IPS DF 6.9 (cell line): ENCODE measurements around the gene CYB5R4.

Source experiments
- DNase-seq: peaks from one replicate; pipeline ENCODE4 v3.0.0-alpha.2; 2013; ENCODE audit warnings: low read depth, low spot score
- H3K27ac ChIP-seq: one replicate; pipeline ENCODE4 v1.5.1; 2013; ENCODE audit warnings: low read length, control low read depth
- H3K27me3 ChIP-seq: 2 replicates; pipeline ENCODE4 v1.6.1; 2013; ENCODE audit warnings: mild to moderate bottlenecking, low read length; ENCODE audit not compliant: control insufficient read depth, insufficient read depth
- H3K36me3 ChIP-seq: 2 replicates; pipeline ENCODE4 v1.6.1; 2013; ENCODE audit warnings: low read length; ENCODE audit not compliant: control insufficient read depth, insufficient read depth
- H3K4me1 ChIP-seq: 2 replicates; pipeline ENCODE4 v1.6.1; 2013; ENCODE audit warnings: low read length; ENCODE audit not compliant: control insufficient read depth, insufficient read depth
- H3K4me3 ChIP-seq: 2 replicates; pipeline ENCODE4 v1.5.1; 2013; ENCODE audit warnings: mild to moderate bottlenecking, low read length
- H3K9me3 ChIP-seq: 2 replicates; pipeline ENCODE4 v1.6.1; 2013; ENCODE audit warnings: low read length, inconsistent platforms; ENCODE audit not compliant: control insufficient read depth, insufficient read depth
- WGBS: extraction: QIAGEN DNeasy Blood & Tissue Kit; methylation state at CpG from one replicate; pipeline ENCODE4 v1.1.7; 2013; ENCODE audit warnings: mixed read lengths, missing lambda C conversion rate; ENCODE audit not compliant: insufficient read length, insufficient coverage; 5-methylcytosine and 5-hydroxymethylcytosine counted together

CYB5R4 gene

DNA sequence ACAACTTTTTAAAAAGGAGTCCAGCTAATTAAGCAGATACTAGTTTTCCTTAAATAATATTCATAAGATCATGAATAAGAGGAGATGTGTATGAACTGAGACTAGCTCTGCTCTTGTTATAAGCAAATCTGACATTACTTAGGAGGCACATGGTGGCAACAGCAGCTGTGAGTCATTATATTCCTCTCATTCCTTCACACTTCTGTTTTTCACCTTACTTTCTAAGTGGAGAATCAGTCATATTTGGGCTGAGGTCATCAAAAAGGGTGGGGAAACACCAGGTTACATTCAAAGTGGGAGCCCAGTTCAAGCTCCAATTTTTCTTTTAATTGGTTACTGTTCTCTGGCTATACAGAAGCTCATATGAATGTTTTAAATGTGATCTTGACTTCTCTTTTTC lies 12.3 kb upstream of the CYB5R4 start:
- H3K4me3 ChIP-seq = no peak overlapping the region
- H3K4me1 ChIP-seq = no peaks in the 10 kb centered on the region
- no peaks in the 10 kb centered on the region for H3K9me3 ChIP-seq
- H3K27me3 ChIP-seq = no peaks in the 10 kb centered on the region
- H3K36me3 ChIP-seq = no peaks in the 10 kb centered on the region
- no peak overlapping the region for H3K27ac ChIP-seq
- no peak for DNase-seq

DNA sequence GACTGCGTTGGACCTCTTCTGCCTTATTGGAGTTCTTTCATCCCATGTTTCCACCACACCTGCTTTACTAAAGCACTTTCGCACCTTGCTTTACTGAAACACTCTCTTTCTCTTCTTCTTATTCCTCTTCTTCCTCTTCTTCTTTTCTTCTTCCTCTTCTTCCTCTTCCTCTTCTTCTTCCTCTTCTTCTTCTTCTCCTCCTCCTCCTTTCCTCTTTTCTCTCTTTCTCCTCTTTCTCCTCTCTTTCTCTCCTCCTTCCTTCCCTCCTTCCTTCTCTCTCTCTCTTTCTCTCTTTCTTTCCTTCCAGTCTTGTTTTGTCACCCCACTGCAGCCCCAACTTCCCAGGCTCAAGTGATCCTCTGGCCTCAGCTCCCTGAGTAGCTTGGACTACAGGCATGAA lies 10.4 kb upstream of the CYB5R4 start:
- no peaks in the 10 kb centered on the region for H3K4me1 ChIP-seq
- no peak overlapping the region for H3K4me3 ChIP-seq
- H3K27ac ChIP-seq = no peak overlapping the region
- no peaks in the 10 kb centered on the region for H3K9me3 ChIP-seq
- peaks cover 2% of the 10 kb centered on the region; the same call in 1 of the 2 replicates for H3K27me3 ChIP-seq
- WGBS = no CpG with 5 or more reads among the region's 2 CpGs
- DNase-seq = no peak
- no peaks in the 10 kb centered on the region for H3K36me3 ChIP-seq

DNA sequence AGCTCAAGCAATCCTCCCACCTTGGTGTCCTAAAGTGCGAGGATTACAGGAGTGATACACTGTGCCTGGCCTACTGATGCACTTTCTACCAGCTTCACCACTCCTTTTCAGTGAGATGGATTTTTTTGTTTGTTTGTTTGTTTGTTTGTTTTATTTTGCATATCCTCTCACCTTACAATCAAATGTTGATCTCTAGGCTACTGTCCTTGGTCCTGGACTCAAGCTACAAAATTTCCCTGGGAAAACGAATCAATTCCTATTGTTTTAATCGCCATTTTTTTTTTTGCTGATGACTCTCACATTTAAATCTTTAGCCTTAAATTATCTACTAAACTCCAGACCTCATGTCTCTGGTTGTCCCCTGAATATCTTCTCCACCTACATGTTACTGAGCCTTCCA lies 9.9 kb upstream of the CYB5R4 start:
- Histone ChIP-seq H3K27me3 (peaks cover 5% of the 10 kb centered on the region; the same call in 1 of the 2 replicates), H3K4me3 (no peak overlapping the region), H3K9me3 (no peaks in the 10 kb centered on the region), H3K4me1 (no peaks in the 10 kb centered on the region), H3K27ac (no peak overlapping the region), H3K36me3 (no peaks in the 10 kb centered on the region)
- no CpG with 5 or more reads among the region's 3 CpGs for WGBS
- no peak for DNase-seq

DNA sequence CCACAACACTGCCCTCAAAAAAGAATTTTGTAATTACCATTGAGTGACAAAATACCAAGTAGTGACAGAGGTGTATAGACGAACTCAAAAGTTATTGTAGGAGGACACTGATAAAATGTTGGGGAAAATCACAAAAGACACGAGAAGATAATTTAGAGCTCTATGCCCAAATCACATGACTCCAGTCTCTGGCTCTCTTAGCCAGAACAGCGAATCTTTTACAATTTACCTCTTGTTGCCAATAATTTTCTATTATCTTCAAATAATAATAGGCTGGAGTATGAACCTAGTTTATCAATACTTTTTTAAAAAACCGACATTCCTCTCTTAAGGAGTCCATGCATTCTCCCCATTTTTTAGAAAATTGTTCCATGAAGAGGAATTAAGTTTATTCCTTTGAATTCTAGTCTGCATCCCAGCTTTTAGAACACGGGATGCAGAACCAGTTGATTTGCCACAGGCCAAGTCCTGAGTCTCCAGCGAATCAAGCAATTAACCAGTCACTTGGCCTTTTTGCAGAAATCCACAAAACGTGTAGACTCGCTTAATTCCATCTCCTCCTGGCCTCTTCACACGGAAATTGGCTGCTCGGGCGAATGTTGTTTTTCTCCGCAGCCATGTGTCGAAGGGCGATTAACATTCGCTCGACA lies 6.8 kb upstream of the CYB5R4 start:
- Histone ChIP-seq H3K27ac (no peak overlapping the region), H3K4me3 (peak overlapping the region; percentile 57; the same call in 1 of the 2 replicates), H3K27me3 (peaks cover 8% of the 10 kb centered on the region; the same call in 1 of the 2 replicates)

DNA sequence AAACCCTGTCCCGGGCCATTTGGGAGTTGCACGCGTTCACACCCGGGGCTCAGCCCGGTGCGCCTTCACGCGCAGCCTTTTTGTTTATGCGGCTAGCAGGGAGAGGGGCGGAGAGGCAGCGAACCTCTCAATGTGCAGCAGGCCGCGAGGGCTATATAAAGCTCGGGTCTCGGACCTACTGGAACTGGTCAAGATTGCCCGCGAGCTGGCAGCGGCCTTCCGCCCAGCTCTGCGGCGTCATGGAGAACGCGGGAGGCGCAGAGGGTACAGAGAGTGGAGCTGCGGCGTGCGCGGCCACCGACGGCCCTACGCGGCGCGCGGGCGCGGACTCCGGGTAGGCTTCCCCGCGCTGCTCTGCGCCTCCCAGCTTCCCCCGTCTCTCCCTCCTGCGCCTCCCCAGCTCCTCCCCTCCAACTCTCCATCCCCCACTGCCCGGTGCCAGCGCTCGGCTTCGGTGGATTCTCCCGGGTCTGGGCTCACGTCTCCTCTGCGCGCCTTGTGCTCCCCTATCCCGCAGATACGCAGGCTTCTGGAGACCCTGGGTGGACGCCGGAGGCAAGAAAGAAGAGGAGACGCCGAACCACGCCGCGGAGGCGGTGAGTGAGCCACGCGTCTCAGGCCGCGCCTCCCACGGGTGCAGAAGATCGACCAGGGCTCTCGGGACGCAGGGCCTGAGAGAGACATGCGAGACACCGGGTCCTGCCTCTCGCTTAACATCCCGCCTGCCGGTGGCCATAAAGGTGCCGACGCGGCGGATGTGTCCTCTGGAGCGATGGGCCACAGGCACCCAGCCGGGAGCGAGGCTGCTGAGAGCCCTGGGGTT lies 6.1 kb upstream of the CYB5R4 start, which contains the start of gene RIPPLY2:
Gene RIPPLY2 (plus strand): TSS at position 183 of the 823 bp plus-strand sequence. CDS start 57 bp downstream, at position 240.
- no peaks in the 10 kb centered on the region for H3K4me1 ChIP-seq
- DNase-seq = no peak
- no CpG with 5 or more reads among the region's 81 CpGs for WGBS
- H3K27me3 ChIP-seq = peaks cover 8% of the 10 kb centered on the region; the same call in 1 of the 2 replicates
- no peaks in the 10 kb centered on the region for H3K9me3 ChIP-seq
- H3K27ac ChIP-seq = no peak within 1 kb of the TSS
- no peaks in the 10 kb centered on the region for H3K36me3 ChIP-seq
- peak within 1 kb of the TSS; percentile 57; the same call in 1 of the 2 replicates for H3K4me3 ChIP-seq

More for the DNA sequence above, 6.8 kb upstream of the CYB5R4 start:
- no peak for DNase-seq
- Histone ChIP-seq H3K9me3 (no peaks in the 10 kb centered on the region), H3K36me3 (no peaks in the 10 kb centered on the region), H3K4me1 (no peaks in the 10 kb centered on the region)
- no CpG with 5 or more reads among the region's 16 CpGs for WGBS

DNA sequence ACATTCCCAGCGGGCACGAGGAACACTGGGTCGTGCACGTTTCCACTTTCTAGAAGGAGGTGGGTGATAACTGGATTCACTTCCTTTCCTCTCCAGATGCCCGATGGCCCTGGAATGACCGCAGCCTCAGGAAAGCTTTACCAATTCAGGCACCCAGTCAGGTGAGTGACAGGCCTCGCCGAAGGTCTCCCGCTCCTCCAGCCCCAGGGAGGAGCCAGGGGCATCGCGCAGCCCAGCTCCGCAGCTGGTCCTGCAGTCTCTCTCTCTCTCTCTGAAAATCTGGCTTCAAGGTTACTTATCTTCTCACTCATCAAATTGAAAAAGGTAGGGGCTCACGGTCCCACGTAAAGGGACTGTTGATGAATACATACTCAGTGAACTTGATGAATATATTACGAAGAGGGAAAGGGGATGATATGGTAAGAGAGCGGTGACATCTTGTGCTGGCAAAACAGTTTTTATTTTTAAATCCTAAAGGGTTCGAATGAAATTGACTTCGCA lies 5.4 kb upstream of the CYB5R4 start:
- DNase-seq = no peak

DNA sequence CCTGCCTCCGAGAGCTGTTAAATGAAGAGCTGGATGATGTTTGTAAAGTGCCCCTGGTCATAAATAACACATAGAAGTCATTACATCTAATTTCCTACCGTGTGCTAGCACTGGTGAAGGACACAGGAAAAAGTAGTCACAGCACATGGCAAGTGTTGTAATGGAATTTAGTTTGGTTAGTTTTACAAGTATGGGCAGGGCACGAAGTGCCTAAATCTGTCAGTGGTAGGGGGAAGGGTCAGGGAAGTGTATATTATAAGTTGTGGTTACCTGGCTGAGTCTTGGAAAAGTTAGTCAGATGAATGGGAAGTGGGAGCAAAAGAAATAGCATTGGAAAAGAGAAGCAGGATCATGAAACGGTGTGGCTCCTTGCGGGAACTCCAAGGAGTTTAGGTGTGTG lies 4.7 kb upstream of the CYB5R4 start:
- Histone ChIP-seq H3K36me3 (no peaks in the 10 kb centered on the region), H3K27ac (no peak overlapping the region), H3K4me1 (no peaks in the 10 kb centered on the region), H3K4me3 (no peak overlapping the region), H3K27me3 (peaks cover 8% of the 10 kb centered on the region; the same call in 1 of the 2 replicates), H3K9me3 (no peaks in the 10 kb centered on the region)
- no peak for DNase-seq
- no CpG with 5 or more reads among the region's 5 CpGs for WGBS

More for the DNA sequence above, 5.4 kb upstream of the CYB5R4 start:
- no peaks in the 10 kb centered on the region for H3K4me1 ChIP-seq
- H3K36me3 ChIP-seq = no peaks in the 10 kb centered on the region
- H3K4me3 ChIP-seq = peak overlapping the region; percentile 57; the same call in 1 of the 2 replicates
- no peaks in the 10 kb centered on the region for H3K9me3 ChIP-seq
- no peak overlapping the region for H3K27ac ChIP-seq
- no CpG with 5 or more reads among the region's 18 CpGs for WGBS
- peaks cover 8% of the 10 kb centered on the region; the same call in 1 of the 2 replicates for H3K27me3 ChIP-seq

DNA sequence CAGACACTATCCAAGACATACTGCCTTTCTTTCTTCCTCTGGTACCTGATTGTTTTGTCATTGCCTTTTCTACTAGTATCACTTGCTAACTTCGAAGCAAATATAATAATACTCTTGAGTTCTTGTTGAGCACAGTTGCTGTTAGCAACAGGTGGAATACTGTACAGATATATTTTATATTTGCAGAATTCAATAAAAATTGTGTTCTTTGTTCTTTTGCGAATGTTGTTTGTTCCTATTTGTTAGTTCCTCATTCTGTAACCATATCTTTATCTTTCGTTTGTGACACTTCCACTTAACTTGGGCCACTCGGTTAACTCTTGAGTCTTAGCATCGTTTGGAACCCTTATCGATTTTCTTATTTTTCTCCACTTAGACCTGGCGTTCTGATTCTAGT lies 868 bp downstream of the CYB5R4 start:
- H3K27me3 ChIP-seq = no peaks in the 10 kb centered on the region
- peak overlapping the region; percentile 92; the same call in 1 of the 2 replicates for H3K4me3 ChIP-seq
- no CpG with 5 or more reads among the region's 7 CpGs for WGBS
- no peak for DNase-seq
- no peaks in the 10 kb centered on the region for H3K9me3 ChIP-seq
- H3K36me3 ChIP-seq = no peaks in the 10 kb centered on the region; the same call in 1 of the 2 replicates
- no peaks in the 10 kb centered on the region for H3K4me1 ChIP-seq
- H3K27ac ChIP-seq = no peak overlapping the region

DNA sequence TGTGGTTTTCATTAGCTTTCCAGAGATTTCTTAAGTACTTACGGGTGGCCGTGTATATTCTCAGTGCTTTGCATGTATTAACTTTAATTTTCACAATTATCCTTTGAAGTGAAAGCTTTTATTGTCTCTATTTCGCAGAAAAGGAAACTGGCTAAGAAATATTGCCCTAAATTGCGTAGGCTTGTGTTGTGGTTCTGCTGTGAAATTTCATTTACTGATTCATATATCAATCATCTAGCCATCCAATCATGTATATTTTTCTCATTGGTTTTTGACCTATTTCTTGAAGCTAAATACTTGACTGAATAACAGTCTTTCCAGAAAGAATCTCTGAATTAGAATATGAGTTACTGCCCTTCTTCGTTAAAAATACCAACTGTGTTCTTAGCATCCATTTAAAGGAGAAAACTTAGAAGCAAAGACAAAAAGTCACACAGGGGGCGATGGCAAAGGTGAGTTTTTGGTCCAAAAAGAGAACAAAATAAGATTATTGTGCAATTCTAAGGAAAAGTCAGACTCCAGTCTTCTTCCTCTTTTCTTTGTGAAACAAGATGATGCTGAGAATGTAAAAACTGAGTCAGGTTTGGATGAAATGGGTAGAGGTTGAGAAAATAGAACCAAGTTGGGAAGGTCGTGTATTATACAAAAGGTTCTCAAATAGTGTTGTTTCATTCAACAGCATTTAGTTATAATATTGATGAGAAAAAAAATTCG lies 1.4 kb downstream of the CYB5R4 start:
- WGBS = 100% methylated on average over 1 of the region's 8 CpGs
- H3K4me3 ChIP-seq = no peak overlapping the region

More for the DNA sequence above, 1.4 kb downstream of the CYB5R4 start:
- H3K27ac ChIP-seq = no peak overlapping the region
- no peaks in the 10 kb centered on the region; the same call in 1 of the 2 replicates for H3K36me3 ChIP-seq
- no peaks in the 10 kb centered on the region for H3K9me3 ChIP-seq
- no peak for DNase-seq
- H3K27me3 ChIP-seq = no peaks in the 10 kb centered on the region
- no peaks in the 10 kb centered on the region for H3K4me1 ChIP-seq
